ENCODE results near the gene EMX2. TPM values are rescaled to one million over a fixed set of nuclear protein-coding genes. Genes with fewer than 3 reads are reported as not detected.

The EMX2 gene
- total RNA-seq, 1 donor from 2014 or later, result 2.1 TPM

DNA sequence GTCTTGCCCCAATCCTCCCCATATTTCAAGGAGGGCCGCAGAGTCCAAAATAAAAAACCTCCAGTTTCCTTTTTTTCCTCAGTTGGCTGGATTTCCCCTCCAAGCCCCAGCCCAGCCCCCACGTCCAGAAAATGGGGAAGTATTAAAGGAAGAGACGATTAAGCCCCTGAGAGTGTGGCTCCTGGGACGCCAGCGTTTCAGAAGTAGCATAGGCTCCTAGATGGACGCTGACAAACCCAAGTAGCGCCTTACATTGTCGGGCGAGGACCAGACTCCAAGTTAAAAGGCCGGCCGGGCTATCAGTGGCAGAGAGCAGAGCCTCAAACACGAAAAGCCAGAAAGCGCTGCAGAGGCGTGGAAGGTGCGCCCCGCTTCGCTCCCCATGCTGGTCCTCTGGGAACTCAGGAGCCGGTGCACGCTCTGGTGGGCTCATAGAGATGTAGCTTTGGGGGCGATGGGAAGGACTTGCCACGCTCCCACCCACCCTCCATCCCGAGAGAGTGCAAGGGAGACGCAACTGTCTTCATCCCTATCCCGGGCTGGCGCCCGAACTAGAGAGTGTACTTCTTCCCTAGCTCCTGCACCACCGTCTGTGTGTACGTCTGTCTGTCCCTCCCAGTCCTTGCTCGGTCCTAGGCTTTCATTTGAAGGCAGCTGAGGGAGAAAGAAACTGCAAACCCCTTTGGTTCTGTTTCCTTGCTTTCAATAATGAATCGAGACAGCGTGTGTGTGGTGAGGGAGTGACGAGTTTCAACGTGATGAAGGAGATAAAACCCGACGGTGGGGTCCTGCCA is 6.3 kb upstream of the EMX2 start:
- Histone ChIP-seq H3K36me3 (ENCODE audit: control insufficient read depth in 3 of 3, insufficient read depth in 3 of 3, low read length in 3 of 3) (no peaks in the 10 kb centered on the region), H3K27me3 (ENCODE audit: control insufficient read depth in 3 of 3, insufficient read depth in 3 of 3, low read length in 3 of 3) (peaks cover 93 to 96% (median 96%) of the 10 kb centered on the region in 3 donors), H3K27ac (ENCODE audit: low read depth, low read length) (no peak overlapping the region), H3K9ac (ENCODE audit: low read depth in 1 of 3, low read length in 3 of 3) (no peak overlapping the region), H3K4me3 (ENCODE audit: low read length in 3 of 3) (no peak overlapping the region), H3K4me1 (ENCODE audit: control insufficient read depth in 3 of 3, insufficient read depth in 3 of 3, low read length in 3 of 3) (peaks cover 30 to 39% (median 37%) of the 10 kb centered on the region in 3 donors), H3K9me3 (ENCODE audit: control insufficient read depth in 3 of 3, low read length in 3 of 3) (no peaks in the 10 kb centered on the region)

DNA sequence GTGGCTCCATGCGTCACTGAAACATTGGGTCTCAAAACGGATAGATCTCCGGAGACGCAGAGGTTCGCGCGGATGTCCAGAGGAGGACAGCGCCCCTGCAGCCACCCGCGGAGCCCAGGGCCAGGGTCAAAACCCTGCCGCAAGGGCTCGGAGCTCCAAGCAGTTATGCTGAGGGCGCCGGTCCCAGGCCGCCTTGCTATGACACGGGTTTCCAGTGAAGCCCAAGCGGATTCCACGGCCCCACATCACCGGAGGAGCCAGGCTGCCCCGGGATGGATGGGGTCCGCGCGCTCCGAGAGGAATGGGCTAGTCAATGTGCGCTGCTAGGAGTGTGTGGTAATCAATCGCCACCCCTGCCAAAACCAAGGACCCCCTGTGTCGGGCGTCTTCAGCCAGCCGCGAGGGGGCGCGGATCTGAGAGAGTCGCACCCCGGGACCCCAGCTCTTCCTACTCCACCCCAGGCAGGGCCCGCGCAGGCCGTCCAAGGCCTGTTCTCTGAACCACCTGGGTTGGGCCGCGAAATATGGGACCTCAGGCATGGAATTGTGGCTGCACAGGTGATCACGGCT is 5.6 kb upstream of the EMX2 start:
- H3K9ac ChIP-seq (ENCODE audit: low read depth in 1 of 3, low read length in 3 of 3), result peak overlapping the region in 1 of 3 donors; percentile 68
- H3K4me3 ChIP-seq (ENCODE audit: low read length in 3 of 3), result no peak overlapping the region
- peaks cover 92 to 94% (median 94%) of the 10 kb centered on the region in 3 donors for H3K27me3 ChIP-seq (ENCODE audit: control insufficient read depth in 3 of 3, insufficient read depth in 3 of 3, low read length in 3 of 3)
- no peaks in the 10 kb centered on the region for H3K36me3 ChIP-seq (ENCODE audit: control insufficient read depth in 3 of 3, insufficient read depth in 3 of 3, low read length in 3 of 3)
- peaks cover 30 to 43% (median 37%) of the 10 kb centered on the region in 3 donors for H3K4me1 ChIP-seq (ENCODE audit: control insufficient read depth in 3 of 3, insufficient read depth in 3 of 3, low read length in 3 of 3)
- H3K9me3 ChIP-seq (ENCODE audit: control insufficient read depth in 3 of 3, low read length in 3 of 3), result no peaks in the 10 kb centered on the region
- no peak overlapping the region for H3K27ac ChIP-seq (ENCODE audit: low read depth, low read length)

DNA sequence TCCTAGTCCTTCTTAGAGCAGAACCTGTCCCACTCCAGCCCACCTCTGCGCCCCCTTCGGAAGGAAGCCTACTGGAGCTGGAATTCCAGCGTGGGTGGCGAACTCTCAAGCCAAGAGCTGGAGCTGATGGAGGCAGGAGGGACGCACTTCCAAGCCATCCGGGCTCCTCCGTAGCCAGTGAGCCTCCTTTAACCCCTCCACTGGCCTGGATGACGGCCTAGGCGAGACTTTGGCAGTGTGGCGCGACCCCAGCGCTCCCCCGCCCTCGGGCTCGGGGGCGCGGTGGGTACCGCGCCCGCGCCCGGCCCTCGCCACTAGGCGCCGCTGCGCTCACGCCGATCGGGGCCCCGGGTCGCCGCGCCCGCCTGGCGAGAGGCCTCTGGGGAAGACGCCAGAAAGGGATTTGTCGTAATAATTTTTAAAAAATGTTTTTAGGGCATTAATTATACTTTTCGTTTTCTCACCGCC is 5.1 kb upstream of the EMX2 start:
- H3K4me1 ChIP-seq (ENCODE audit: control insufficient read depth in 3 of 3, insufficient read depth in 3 of 3, low read length in 3 of 3), result peaks cover 30 to 49% (median 37%) of the 10 kb centered on the region in 3 donors
- H3K27me3 ChIP-seq (ENCODE audit: control insufficient read depth in 3 of 3, insufficient read depth in 3 of 3, low read length in 3 of 3), result peaks cover 92 to 94% (median 94%) of the 10 kb centered on the region in 3 donors
- peak overlapping the region; percentile 51 to 60 (median 56) for H3K4me3 ChIP-seq (ENCODE audit: low read length in 3 of 3)
- H3K27ac ChIP-seq (ENCODE audit: low read depth, low read length), result no peak overlapping the region
- no peaks in the 10 kb centered on the region for H3K9me3 ChIP-seq (ENCODE audit: control insufficient read depth in 3 of 3, low read length in 3 of 3)
- peak overlapping the region in 1 of 3 donors; percentile 68 for H3K9ac ChIP-seq (ENCODE audit: low read depth in 1 of 3, low read length in 3 of 3)
- H3K36me3 ChIP-seq (ENCODE audit: control insufficient read depth in 3 of 3, insufficient read depth in 3 of 3, low read length in 3 of 3), result no peaks in the 10 kb centered on the region

DNA sequence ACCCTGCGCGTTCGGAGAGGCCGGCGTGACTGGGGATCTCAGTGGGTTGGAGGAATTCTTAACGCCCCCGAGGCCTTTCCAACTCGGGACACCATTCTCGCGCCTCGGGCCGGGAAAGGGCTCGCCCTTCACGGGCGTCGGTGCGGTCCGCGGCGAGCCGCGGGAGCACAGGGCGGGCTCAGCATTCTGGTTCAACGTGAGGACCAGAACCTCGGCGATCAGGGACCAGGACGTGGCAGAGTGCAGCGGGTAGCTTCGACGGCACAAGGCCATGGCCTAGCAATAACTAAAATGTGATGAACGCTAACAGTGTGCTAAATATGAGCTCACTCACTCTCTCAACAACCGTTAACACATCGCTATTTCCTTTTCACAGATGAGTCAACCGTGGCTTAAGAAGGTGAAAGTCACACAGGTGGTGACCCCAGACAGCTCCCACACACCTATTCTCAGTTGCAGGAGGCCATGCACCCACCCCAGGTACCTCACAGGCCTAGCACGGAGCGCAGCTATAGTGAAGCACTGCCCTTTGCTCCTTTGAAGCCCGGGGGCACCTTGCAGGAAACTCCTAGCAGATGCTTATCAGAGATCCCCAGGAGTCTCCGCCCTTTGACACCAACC is 4.5 kb upstream of the EMX2 start:
- Histone ChIP-seq H3K36me3 (ENCODE audit: control insufficient read depth in 3 of 3, insufficient read depth in 3 of 3, low read length in 3 of 3) (no peaks in the 10 kb centered on the region), H3K27me3 (ENCODE audit: control insufficient read depth in 3 of 3, insufficient read depth in 3 of 3, low read length in 3 of 3) (peaks cover 89 to 93% (median 91%) of the 10 kb centered on the region in 3 donors), H3K9me3 (ENCODE audit: control insufficient read depth in 3 of 3, low read length in 3 of 3) (no peaks in the 10 kb centered on the region), H3K4me1 (ENCODE audit: control insufficient read depth in 3 of 3, insufficient read depth in 3 of 3, low read length in 3 of 3) (peaks cover 30 to 46% (median 35%) of the 10 kb centered on the region in 3 donors), H3K27ac (ENCODE audit: low read depth, low read length) (no peak overlapping the region), H3K9ac (ENCODE audit: low read depth in 1 of 3, low read length in 3 of 3) (peak overlapping the region in 1 of 3 donors; percentile 69), H3K4me3 (ENCODE audit: low read length in 3 of 3) (peak overlapping the region; percentile 51 to 60 (median 56))

DNA sequence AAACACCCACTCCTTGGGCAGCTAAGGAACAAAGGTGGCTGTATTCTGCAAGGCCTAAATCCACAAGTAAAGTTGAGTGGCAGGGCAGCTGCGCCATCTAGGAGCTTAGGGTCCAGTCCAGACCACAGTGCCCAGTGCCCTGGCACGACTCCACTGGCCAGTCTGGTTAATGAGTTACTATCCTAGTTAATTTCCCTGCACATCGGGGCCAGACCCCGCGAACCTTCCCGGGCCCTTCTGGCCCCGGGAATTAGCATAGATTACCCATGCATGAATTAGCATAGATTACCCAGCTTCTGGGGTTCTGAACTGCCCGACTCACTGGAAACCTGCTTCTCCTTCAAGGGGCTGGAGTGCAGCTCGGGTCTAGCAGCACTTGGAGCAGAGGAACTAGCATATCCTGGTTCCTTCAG is 3.2 kb upstream of the EMX2 start:
- Histone ChIP-seq H3K9me3 (ENCODE audit: control insufficient read depth in 3 of 3, low read length in 3 of 3) (no peaks in the 10 kb centered on the region), H3K27me3 (ENCODE audit: control insufficient read depth in 3 of 3, insufficient read depth in 3 of 3, low read length in 3 of 3) (peaks cover 87 to 95% (median 90%) of the 10 kb centered on the region in 3 donors), H3K4me3 (ENCODE audit: low read length in 3 of 3) (no peak overlapping the region), H3K9ac (ENCODE audit: low read depth in 1 of 3, low read length in 3 of 3) (peak overlapping the region in 1 of 3 donors; percentile 25), H3K36me3 (ENCODE audit: control insufficient read depth in 3 of 3, insufficient read depth in 3 of 3, low read length in 3 of 3) (no peaks in the 10 kb centered on the region), H3K4me1 (ENCODE audit: control insufficient read depth in 3 of 3, insufficient read depth in 3 of 3, low read length in 3 of 3) (peaks cover 25 to 47% (median 33%) of the 10 kb centered on the region in 3 donors), H3K27ac (ENCODE audit: low read depth, low read length) (no peak overlapping the region)

DNA sequence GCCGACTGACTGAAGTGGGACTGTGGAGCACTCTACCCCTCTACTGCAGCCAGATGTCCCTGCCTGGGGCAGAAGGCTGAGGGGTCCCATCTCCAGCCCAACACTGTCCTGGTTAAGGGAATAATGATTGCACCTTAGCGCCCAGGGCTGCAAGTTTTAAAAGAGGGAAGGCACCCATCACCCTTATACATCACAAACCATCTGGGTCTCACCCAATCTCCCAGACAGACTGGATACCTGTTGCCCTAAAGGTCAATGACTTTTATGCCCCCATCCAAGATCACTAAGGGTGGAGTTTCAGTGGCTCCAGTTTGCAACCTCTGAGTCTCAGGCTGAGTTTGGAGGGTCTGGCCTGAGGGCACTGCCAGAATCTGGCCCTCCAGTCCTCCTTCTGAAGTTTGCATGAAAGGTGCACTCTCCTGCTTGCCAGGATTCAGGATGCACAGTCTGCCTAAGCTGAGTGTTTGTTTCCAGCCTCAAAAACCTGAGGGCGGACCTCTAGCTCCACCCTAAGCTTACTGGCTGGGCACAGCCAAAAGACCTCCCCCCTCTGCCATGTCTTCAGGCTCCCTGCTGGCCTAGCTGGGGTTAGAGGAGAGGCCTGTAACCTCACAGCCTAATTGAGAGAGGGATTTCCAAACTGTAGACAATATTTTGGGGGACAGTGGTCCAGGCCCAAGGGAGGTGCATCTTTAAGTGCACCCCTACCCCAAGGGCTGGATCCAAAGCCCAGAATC is 2.5 kb upstream of the EMX2 start:
- Histone ChIP-seq H3K27ac (ENCODE audit: low read depth, low read length) (no peak overlapping the region), H3K4me3 (ENCODE audit: low read length in 3 of 3) (no peak overlapping the region), H3K27me3 (ENCODE audit: control insufficient read depth in 3 of 3, insufficient read depth in 3 of 3, low read length in 3 of 3) (peaks cover 87 to 95% (median 90%) of the 10 kb centered on the region in 3 donors), H3K36me3 (ENCODE audit: control insufficient read depth in 3 of 3, insufficient read depth in 3 of 3, low read length in 3 of 3) (no peaks in the 10 kb centered on the region), H3K9me3 (ENCODE audit: control insufficient read depth in 3 of 3, low read length in 3 of 3) (no peaks in the 10 kb centered on the region), H3K9ac (ENCODE audit: low read depth in 1 of 3, low read length in 3 of 3) (peak overlapping the region in 1 of 3 donors; percentile 33), H3K4me1 (ENCODE audit: control insufficient read depth in 3 of 3, insufficient read depth in 3 of 3, low read length in 3 of 3) (peaks cover 27 to 46% (median 29%) of the 10 kb centered on the region in 3 donors)

DNA sequence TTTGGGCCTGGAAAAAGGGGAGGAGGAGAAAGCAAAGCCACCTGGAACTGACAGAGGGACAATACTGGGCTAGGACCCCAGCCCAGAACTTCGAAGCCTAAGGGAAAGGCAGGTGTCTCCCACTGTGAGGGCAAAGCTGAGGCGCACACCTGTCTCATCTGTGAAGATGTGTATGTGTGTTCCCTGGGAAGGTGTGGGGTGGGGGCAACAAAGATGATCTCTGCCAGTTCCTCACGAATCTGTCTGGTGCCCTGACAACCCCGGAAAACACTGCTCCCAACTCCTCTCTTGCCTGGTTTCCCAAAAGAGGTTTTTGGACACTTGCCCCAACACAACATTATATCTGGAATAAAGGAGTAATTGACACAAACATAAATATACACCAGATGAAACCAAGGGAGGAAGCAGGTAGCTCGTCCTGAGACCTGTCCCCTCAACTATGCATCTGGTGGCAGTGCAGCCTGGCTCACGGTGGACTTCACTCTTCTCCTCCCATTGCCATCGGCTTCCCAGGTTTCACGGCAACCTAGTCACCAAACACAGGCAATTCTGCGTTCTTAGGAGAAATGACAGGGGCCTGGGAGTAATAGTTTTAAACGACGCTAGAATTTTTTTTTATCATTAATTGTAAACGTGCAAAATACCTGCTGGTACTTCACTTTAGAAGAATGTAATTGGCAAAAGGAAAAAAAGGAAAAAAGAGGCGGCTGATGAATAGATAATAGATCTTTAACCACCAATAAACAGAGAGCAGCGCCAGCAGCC is 1.7 kb upstream of the EMX2 start:
- Histone ChIP-seq H3K9ac (ENCODE audit: low read depth in 1 of 3, low read length in 3 of 3) (peak overlapping the region in 1 of 3 donors; percentile 33), H3K4me3 (ENCODE audit: low read length in 3 of 3) (peak overlapping the region in 2 of 3 donors; percentile 46 to 65), H3K36me3 (ENCODE audit: control insufficient read depth in 3 of 3, insufficient read depth in 3 of 3, low read length in 3 of 3) (no peaks in the 10 kb centered on the region), H3K27me3 (ENCODE audit: control insufficient read depth in 3 of 3, insufficient read depth in 3 of 3, low read length in 3 of 3) (peaks cover 87 to 95% (median 90%) of the 10 kb centered on the region in 3 donors), H3K9me3 (ENCODE audit: control insufficient read depth in 3 of 3, low read length in 3 of 3) (no peaks in the 10 kb centered on the region), H3K4me1 (ENCODE audit: control insufficient read depth in 3 of 3, insufficient read depth in 3 of 3, low read length in 3 of 3) (peaks cover 27 to 48% (median 30%) of the 10 kb centered on the region in 3 donors), H3K27ac (ENCODE audit: low read depth, low read length) (no peak overlapping the region)

DNA sequence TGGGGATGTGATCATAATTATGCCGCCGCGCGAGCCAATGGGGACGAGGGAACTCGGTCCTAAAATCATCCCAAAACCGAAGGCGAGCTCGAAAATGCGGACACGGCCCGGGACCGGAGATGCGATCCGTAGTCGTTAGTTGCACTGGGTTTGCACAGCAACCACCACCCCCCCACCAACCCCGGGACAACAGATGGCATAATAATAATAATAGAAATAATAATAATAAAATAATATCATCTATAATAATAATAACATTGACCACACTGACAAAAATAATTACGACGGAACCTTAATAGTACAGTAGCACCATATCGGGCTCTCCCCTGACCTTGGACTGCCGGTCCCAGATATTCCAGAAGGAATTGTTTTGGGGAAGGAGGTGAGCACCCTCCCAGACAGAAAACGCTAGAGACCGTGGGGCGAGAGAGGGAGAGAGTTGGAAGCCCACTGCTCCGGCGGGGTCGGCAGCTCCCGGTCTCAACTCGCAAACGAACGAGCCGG is 1.1 kb upstream of the EMX2 start:
- H3K9me3 ChIP-seq (ENCODE audit: control insufficient read depth in 3 of 3, low read length in 3 of 3), result no peaks in the 10 kb centered on the region
- H3K36me3 ChIP-seq (ENCODE audit: control insufficient read depth in 3 of 3, insufficient read depth in 3 of 3, low read length in 3 of 3), result no peaks in the 10 kb centered on the region
- peaks cover 86 to 95% (median 91%) of the 10 kb centered on the region in 3 donors for H3K27me3 ChIP-seq (ENCODE audit: control insufficient read depth in 3 of 3, insufficient read depth in 3 of 3, low read length in 3 of 3)
- H3K4me1 ChIP-seq (ENCODE audit: control insufficient read depth in 3 of 3, insufficient read depth in 3 of 3, low read length in 3 of 3), result peaks cover 27 to 49% (median 30%) of the 10 kb centered on the region in 3 donors
- H3K27ac ChIP-seq (ENCODE audit: low read depth, low read length), result peak overlapping the region; percentile 69
- peak overlapping the region in 2 of 3 donors; percentile 74 to 82 for H3K9ac ChIP-seq (ENCODE audit: low read depth in 1 of 3, low read length in 3 of 3)
- peak overlapping the region; percentile 66 to 81 (median 74) for H3K4me3 ChIP-seq (ENCODE audit: low read length in 3 of 3)

Measured in skeletal muscle tissue (tissue), 4 donors.